WTC11 (cell line): ENCODE results near the gene DYNLT1. TPM values are rescaled to one million over a fixed set of nuclear protein-coding genes. Genes with fewer than 3 reads are reported as not detected.

Experiments used
- CBFB ChIP-seq: sonication (generic); formaldehyde crosslinking; IDR thresholded peaks from 2 replicates; pipeline ENCODE4 v1.8.1; 2022; ENCODE audit warnings: mild to moderate bottlenecking, low read depth, missing genetic modification reagents
- FOXK1 ChIP-seq: sonication (generic); formaldehyde crosslinking; IDR thresholded peaks from 2 replicates; pipeline ENCODE4 v1.8.0; 2022; ENCODE audit warnings: mild to moderate bottlenecking, moderate library complexity, missing genetic modification reagents
- FOXP1 ChIP-seq: sonication (generic); formaldehyde crosslinking; IDR thresholded peaks from 2 replicates; pipeline ENCODE4 v1.8.0; 2022; ENCODE audit warnings: missing genetic modification reagents, mild to moderate bottlenecking, moderate library complexity, borderline replicate concordance
- IRF2 ChIP-seq: sonication (generic); formaldehyde crosslinking; IDR thresholded peaks from 2 replicates; pipeline ENCODE4 v1.8.0; 2022; ENCODE audit warnings: low read depth, missing genetic modification reagents, borderline replicate concordance
- JAZF1 ChIP-seq: fragments of 250-450 bp; sonication (Bioruptor Pico); IDR thresholded peaks from 2 replicates; pipeline ENCODE4 v1.9.0; 2021; ENCODE audit warnings: moderate library complexity, mild to moderate bottlenecking, inconsistent platforms
- KAT7 ChIP-seq: sonication (generic); formaldehyde crosslinking; IDR thresholded peaks from 2 replicates; pipeline ENCODE4 v1.8.1; 2023; ENCODE audit warnings: missing genetic modification reagents, mild to moderate bottlenecking, borderline replicate concordance
- MAX ChIP-seq: sonication (generic); formaldehyde crosslinking; IDR thresholded peaks from 2 replicates; pipeline ENCODE4 v1.8.0; 2022; ENCODE audit warnings: mild to moderate bottlenecking, missing genetic modification reagents
- MLX ChIP-seq: sonication (generic); formaldehyde crosslinking; IDR thresholded peaks from 2 replicates; pipeline ENCODE4 v1.8.1; 2023; ENCODE audit warnings: mild to moderate bottlenecking, missing genetic modification reagents, moderate library complexity
- MYBL2 ChIP-seq: sonication (generic); formaldehyde crosslinking; IDR thresholded peaks from 2 replicates; pipeline ENCODE4 v1.8.1; 2023; ENCODE audit warnings: mild to moderate bottlenecking, moderate library complexity, missing genetic modification reagents
- NFYB ChIP-seq: sonication (generic); formaldehyde crosslinking; conservative IDR thresholded peaks from 2 replicates; pipeline ENCODE4 v1.8.0; 2022; ENCODE audit warnings: low read depth, missing genetic modification reagents
- NR1H2 ChIP-seq: sonication (generic); formaldehyde crosslinking; IDR thresholded peaks from 2 replicates; pipeline ENCODE4 v1.9.0; 2021; ENCODE audit warnings: mild to moderate bottlenecking, moderate library complexity, missing genetic modification reagents
- SMAD4 ChIP-seq: sonication (generic); formaldehyde crosslinking; IDR thresholded peaks from 2 replicates; pipeline ENCODE4 v1.8.0; 2022; ENCODE audit warnings: mild to moderate bottlenecking, missing genetic modification reagents
- TCF7 ChIP-seq: sonication (generic); formaldehyde crosslinking; IDR thresholded peaks from 2 replicates; pipeline ENCODE4 v1.8.0; 2022; ENCODE audit warnings: mild to moderate bottlenecking, low read depth, missing genetic modification reagents, moderate library complexity
- ZBTB43 ChIP-seq: sonication (generic); formaldehyde crosslinking; IDR thresholded peaks from 2 replicates; pipeline ENCODE4 v1.8.1; 2023; ENCODE audit warnings: mild to moderate bottlenecking, missing genetic modification reagents
- ZNF219 ChIP-seq: sonication (generic); formaldehyde crosslinking; IDR thresholded peaks from 2 replicates; pipeline ENCODE4 v1.8.0; 2023; ENCODE audit warnings: missing genetic modification reagents, mild to moderate bottlenecking, borderline replicate concordance
- ZNF396 ChIP-seq: fragments of 250-450 bp; sonication (Bioruptor Pico); IDR thresholded peaks from 2 replicates; pipeline ENCODE4 v1.8.0; 2021; ENCODE audit warnings: mild to moderate bottlenecking, moderate library complexity, borderline replicate concordance
- ZNF425 ChIP-seq: fragments of 250-450 bp; sonication (Bioruptor Pico); conservative IDR thresholded peaks from 2 replicates; pipeline ENCODE4 v1.9.0; 2021; ENCODE audit warnings: mild to moderate bottlenecking
- ZSCAN18 ChIP-seq: fragments of 250-450 bp; sonication (Bioruptor Pico); IDR thresholded peaks from 2 replicates; pipeline ENCODE4 v2.1.2; 2022; ENCODE audit warnings: mild to moderate bottlenecking, moderate library complexity
- total RNA-seq: library from RNA; stranded (reverse); gene quantifications from 3 replicates; pipeline ENCODE4 v1.2.3, GENCODE V29; 2021
- TF ChIP-seq, protein P1 (sequence below): sonication (generic); formaldehyde crosslinking; IDR thresholded peaks from 2 replicates; pipeline ENCODE4 v1.8.0; 2022; ENCODE audit warnings: missing genetic modification reagents
- TF ChIP-seq, protein P2 (sequence below): sonication (generic); formaldehyde crosslinking; IDR thresholded peaks from 2 replicates; pipeline ENCODE4 v1.8.0; 2023; ENCODE audit warnings: missing genetic modification reagents, mild to moderate bottlenecking, borderline replicate concordance
- TF ChIP-seq, protein P3 (sequence below): sonication (generic); formaldehyde crosslinking; IDR thresholded peaks from 2 replicates; pipeline ENCODE4 v1.8.1; 2022; ENCODE audit warnings: mild to moderate bottlenecking, moderate library complexity, missing genetic modification reagents
- TF ChIP-seq, protein P4 (sequence below): fragments of 250-450 bp; sonication (Bioruptor Pico); IDR thresholded peaks from 2 replicates; pipeline ENCODE4 v1.9.0; 2021; ENCODE audit warnings: mild to moderate bottlenecking

The DYNLT1 gene
- total RNA-seq, 1 experiment from 2014 or later = 79.0 TPM

GRCh38 chr6:158644231-158645063 lies at the start of gene DYNLT1 (continued):
- TF ChIP-seq IRF2 (CRISPR knock-in tag) (no peak), MLX (CRISPR knock-in tag) (0 out of 2 replicates have a peak, but pooled peaks have one; percentile 22), ZSCAN18 (CRISPR knock-in tag) (no peak), NR1H2 (CRISPR knock-in tag) (no peak), KAT7 (CRISPR knock-in tag) (no peak), CBFB (no peak), FOXP1 (CRISPR knock-in tag) (peak; percentile 85), NFYB (CRISPR knock-in tag) (no peak), ZNF219 (CRISPR knock-in tag) (no peak), MYBL2 (CRISPR knock-in tag) (0 out of 2 replicates have a peak, but pooled peaks have one; percentile 29), SMAD4 (no peak), TCF7 (CRISPR knock-in tag) (0 out of 2 replicates have a peak, but pooled peaks have one; percentile 58), ZBTB43 (CRISPR knock-in tag) (peak; percentile 76; the same call in 1 of the 2 replicates), ZNF425 (no peak), FOXK1 (CRISPR knock-in tag) (peak; percentile 57), ZNF396 (CRISPR knock-in tag) (no peak), MAX (CRISPR knock-in tag) (peak; percentile 87), JAZF1 (CRISPR knock-in tag) (no peak)
- TF ChIP-seq, protein P1, sequence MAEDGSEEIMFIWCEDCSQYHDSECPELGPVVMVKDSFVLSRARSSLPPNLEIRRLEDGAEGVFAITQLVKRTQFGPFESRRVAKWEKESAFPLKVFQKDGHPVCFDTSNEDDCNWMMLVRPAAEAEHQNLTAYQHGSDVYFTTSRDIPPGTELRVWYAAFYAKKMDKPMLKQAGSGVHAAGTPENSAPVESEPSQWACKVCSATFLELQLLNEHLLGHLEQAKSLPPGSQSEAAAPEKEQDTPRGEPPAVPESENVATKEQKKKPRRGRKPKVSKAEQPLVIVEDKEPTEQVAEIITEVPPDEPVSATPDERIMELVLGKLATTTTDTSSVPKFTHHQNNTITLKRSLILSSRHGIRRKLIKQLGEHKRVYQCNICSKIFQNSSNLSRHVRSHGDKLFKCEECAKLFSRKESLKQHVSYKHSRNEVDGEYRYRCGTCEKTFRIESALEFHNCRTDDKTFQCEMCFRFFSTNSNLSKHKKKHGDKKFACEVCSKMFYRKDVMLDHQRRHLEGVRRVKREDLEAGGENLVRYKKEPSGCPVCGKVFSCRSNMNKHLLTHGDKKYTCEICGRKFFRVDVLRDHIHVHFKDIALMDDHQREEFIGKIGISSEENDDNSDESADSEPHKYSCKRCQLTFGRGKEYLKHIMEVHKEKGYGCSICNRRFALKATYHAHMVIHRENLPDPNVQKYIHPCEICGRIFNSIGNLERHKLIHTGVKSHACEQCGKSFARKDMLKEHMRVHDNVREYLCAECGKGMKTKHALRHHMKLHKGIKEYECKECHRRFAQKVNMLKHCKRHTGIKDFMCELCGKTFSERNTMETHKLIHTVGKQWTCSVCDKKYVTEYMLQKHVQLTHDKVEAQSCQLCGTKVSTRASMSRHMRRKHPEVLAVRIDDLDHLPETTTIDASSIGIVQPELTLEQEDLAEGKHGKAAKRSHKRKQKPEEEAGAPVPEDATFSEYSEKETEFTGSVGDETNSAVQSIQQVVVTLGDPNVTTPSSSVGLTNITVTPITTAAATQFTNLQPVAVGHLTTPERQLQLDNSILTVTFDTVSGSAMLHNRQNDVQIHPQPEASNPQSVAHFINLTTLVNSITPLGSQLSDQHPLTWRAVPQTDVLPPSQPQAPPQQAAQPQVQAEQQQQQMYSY = peak; percentile 32; the same call in 1 of the 2 replicates
- TF ChIP-seq, protein P2, sequence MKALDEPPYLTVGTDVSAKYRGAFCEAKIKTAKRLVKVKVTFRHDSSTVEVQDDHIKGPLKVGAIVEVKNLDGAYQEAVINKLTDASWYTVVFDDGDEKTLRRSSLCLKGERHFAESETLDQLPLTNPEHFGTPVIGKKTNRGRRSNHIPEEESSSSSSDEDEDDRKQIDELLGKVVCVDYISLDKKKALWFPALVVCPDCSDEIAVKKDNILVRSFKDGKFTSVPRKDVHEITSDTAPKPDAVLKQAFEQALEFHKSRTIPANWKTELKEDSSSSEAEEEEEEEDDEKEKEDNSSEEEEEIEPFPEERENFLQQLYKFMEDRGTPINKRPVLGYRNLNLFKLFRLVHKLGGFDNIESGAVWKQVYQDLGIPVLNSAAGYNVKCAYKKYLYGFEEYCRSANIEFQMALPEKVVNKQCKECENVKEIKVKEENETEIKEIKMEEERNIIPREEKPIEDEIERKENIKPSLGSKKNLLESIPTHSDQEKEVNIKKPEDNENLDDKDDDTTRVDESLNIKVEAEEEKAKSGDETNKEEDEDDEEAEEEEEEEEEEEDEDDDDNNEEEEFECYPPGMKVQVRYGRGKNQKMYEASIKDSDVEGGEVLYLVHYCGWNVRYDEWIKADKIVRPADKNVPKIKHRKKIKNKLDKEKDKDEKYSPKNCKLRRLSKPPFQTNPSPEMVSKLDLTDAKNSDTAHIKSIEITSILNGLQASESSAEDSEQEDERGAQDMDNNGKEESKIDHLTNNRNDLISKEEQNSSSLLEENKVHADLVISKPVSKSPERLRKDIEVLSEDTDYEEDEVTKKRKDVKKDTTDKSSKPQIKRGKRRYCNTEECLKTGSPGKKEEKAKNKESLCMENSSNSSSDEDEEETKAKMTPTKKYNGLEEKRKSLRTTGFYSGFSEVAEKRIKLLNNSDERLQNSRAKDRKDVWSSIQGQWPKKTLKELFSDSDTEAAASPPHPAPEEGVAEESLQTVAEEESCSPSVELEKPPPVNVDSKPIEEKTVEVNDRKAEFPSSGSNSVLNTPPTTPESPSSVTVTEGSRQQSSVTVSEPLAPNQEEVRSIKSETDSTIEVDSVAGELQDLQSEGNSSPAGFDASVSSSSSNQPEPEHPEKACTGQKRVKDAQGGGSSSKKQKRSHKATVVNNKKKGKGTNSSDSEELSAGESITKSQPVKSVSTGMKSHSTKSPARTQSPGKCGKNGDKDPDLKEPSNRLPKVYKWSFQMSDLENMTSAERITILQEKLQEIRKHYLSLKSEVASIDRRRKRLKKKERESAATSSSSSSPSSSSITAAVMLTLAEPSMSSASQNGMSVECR (CRISPR knock-in tag) = peak; percentile 80; the same call in 1 of the 2 replicates
- TF ChIP-seq, protein P3, sequence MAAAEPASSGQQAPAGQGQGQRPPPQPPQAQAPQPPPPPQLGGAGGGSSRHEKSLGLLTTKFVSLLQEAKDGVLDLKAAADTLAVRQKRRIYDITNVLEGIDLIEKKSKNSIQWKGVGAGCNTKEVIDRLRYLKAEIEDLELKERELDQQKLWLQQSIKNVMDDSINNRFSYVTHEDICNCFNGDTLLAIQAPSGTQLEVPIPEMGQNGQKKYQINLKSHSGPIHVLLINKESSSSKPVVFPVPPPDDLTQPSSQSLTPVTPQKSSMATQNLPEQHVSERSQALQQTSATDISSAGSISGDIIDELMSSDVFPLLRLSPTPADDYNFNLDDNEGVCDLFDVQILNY = peak; percentile 58
- TF ChIP-seq, protein P4, sequence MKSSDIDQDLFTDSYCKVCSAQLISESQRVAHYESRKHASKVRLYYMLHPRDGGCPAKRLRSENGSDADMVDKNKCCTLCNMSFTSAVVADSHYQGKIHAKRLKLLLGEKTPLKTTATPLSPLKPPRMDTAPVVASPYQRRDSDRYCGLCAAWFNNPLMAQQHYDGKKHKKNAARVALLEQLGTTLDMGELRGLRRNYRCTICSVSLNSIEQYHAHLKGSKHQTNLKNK = no peak
